Ishikawa (cell line): Measurements from ENCODE around the gene PSD.

ENCODE experiments used
- CEBPB ChIP-seq: IDR thresholded peaks from 2 replicates; pipeline ENCODE4 v1.6.1; 2012
- CREB1 ChIP-seq: IDR thresholded peaks from 2 replicates; pipeline ENCODE4 v1.6.1; 2012; ENCODE audit warnings: low read depth
- EGR1 ChIP-seq: IDR thresholded peaks from 2 replicates; pipeline ENCODE4 v1.6.1; 2012
- EP300 ChIP-seq: IDR thresholded peaks from 2 replicates; pipeline ENCODE4 v1.6.1; 2012; ENCODE audit warnings: borderline replicate concordance
- FOXM1 ChIP-seq: IDR thresholded peaks from 2 replicates; pipeline ENCODE4 v1.6.1; 2012; ENCODE audit warnings: low read depth, borderline replicate concordance
- NFIC ChIP-seq: IDR thresholded peaks from 2 replicates; pipeline ENCODE4 v1.6.1; 2012
- RAD21 ChIP-seq: IDR thresholded peaks from 2 replicates; pipeline ENCODE4 v1.6.1; 2012; ENCODE audit warnings: low read depth
- TAF1 ChIP-seq: IDR thresholded peaks from 2 replicates; pipeline ENCODE4 v1.6.1; 2012; ENCODE audit warnings: low read depth, mild to moderate bottlenecking
- TCF12 ChIP-seq: IDR thresholded peaks from 2 replicates; pipeline ENCODE4 v1.6.1; 2012; ENCODE audit warnings: low read depth
- TEAD4 ChIP-seq: IDR thresholded peaks from 2 replicates; pipeline ENCODE4 v1.6.1; 2012
- YY1 ChIP-seq: IDR thresholded peaks from 2 replicates; pipeline ENCODE4 v1.6.1; 2012; ENCODE audit warnings: low read depth
- ZBTB7A ChIP-seq: IDR thresholded peaks from 2 replicates; pipeline ENCODE4 v1.6.1; 2012; ENCODE audit warnings: low read depth
- TF ChIP-seq, protein P1 (sequence below): IDR thresholded peaks from 2 replicates; pipeline ENCODE4 v1.6.1; 2012
- TF ChIP-seq, protein P2 (sequence below): IDR thresholded peaks from 2 replicates; pipeline ENCODE4 v1.6.1; 2012; ENCODE audit warnings: low read depth, mild to moderate bottlenecking
- TF ChIP-seq, protein P3 (sequence below): IDR thresholded peaks from 2 replicates; pipeline ENCODE4 v1.6.1; 2012

The PSD gene

DNA sequence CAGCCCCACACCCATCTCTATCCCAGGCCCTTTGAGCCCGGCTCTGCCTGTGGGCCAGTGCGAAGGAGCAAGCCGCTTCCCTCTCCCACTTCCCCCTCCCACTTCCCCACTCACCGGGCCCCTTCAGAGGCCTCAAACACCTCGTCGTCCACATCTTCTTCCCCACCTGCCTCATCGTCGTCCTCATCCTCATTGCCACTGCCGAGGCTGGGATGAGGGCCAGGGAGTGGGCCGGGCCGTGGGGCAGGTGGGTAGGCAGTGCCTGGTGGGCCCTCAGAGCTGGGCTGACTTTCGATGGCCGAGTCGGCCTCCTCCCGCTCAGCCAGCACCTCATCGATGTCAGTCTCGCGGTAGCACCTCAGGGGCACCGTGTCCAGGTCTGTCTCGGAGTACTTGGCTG is 3.8 kb downstream of the PSD start:
- TF ChIP-seq, protein P1, sequence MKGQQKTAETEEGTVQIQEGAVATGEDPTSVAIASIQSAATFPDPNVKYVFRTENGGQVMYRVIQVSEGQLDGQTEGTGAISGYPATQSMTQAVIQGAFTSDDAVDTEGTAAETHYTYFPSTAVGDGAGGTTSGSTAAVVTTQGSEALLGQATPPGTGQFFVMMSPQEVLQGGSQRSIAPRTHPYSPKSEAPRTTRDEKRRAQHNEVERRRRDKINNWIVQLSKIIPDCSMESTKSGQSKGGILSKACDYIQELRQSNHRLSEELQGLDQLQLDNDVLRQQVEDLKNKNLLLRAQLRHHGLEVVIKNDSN = no peak
- TF ChIP-seq FOXM1 = no peak
- TF ChIP-seq, protein P2, sequence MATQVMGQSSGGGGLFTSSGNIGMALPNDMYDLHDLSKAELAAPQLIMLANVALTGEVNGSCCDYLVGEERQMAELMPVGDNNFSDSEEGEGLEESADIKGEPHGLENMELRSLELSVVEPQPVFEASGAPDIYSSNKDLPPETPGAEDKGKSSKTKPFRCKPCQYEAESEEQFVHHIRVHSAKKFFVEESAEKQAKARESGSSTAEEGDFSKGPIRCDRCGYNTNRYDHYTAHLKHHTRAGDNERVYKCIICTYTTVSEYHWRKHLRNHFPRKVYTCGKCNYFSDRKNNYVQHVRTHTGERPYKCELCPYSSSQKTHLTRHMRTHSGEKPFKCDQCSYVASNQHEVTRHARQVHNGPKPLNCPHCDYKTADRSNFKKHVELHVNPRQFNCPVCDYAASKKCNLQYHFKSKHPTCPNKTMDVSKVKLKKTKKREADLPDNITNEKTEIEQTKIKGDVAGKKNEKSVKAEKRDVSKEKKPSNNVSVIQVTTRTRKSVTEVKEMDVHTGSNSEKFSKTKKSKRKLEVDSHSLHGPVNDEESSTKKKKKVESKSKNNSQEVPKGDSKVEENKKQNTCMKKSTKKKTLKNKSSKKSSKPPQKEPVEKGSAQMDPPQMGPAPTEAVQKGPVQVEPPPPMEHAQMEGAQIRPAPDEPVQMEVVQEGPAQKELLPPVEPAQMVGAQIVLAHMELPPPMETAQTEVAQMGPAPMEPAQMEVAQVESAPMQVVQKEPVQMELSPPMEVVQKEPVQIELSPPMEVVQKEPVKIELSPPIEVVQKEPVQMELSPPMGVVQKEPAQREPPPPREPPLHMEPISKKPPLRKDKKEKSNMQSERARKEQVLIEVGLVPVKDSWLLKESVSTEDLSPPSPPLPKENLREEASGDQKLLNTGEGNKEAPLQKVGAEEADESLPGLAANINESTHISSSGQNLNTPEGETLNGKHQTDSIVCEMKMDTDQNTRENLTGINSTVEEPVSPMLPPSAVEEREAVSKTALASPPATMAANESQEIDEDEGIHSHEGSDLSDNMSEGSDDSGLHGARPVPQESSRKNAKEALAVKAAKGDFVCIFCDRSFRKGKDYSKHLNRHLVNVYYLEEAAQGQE = no peak
- TF ChIP-seq TEAD4 = no peak
- TF ChIP-seq YY1 = no peak
- TF ChIP-seq, protein P3, sequence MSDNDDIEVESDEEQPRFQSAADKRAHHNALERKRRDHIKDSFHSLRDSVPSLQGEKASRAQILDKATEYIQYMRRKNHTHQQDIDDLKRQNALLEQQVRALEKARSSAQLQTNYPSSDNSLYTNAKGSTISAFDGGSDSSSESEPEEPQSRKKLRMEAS = no peak
- TF ChIP-seq TCF12 = no peak
- no peak for TF ChIP-seq NFIC
- no peak for TF ChIP-seq CREB1
- TF ChIP-seq CEBPB = no peak
- no peak for TF ChIP-seq TAF1
- TF ChIP-seq EGR1 = no peak
- TF ChIP-seq ZBTB7A = no peak
- no peak for TF ChIP-seq RAD21
- TF ChIP-seq EP300 = no peak

DNA sequence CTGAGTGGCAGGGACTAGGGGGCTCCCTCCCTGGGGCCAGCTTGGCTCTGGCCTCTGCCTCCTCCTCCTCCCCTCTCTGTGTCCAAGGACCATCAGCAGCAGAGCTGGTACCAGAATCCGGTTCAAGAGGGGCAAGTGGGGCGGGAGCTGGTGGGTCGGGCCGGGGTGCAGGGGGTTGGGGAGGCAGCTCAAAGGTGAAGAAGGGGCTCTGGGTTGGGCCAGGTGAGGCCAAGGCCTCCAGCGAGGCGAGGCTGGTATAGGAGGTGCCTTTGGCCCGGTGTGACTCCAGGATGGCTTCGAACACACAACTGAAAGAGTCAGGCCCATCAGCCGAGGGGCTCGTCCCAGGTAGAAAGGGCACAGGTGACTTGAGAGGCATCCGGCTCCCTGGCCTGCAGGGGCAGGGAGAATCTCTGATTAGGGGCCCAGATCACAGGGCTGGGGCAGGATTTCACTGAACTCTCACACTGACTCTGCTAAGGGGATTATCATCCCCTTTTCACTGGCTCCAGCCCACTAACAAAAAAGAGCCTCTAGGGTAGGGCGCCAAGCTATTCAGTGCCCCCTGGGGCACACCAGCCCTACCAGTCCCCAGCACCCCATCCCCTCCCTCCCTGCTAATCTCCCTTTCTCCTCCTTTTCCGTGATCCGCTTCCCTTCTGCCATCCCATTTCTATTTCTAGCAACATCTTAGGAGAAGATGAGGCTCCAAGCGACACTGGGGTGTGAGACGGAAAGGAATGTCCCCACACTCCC is 4.6 kb downstream of the PSD start:
- TF ChIP-seq TCF12 (no peak), RAD21 (no peak), NFIC (no peak), EP300 (no peak), ZBTB7A (no peak), TEAD4 (no peak)
- TF ChIP-seq, protein P1 = no peak

DNA sequence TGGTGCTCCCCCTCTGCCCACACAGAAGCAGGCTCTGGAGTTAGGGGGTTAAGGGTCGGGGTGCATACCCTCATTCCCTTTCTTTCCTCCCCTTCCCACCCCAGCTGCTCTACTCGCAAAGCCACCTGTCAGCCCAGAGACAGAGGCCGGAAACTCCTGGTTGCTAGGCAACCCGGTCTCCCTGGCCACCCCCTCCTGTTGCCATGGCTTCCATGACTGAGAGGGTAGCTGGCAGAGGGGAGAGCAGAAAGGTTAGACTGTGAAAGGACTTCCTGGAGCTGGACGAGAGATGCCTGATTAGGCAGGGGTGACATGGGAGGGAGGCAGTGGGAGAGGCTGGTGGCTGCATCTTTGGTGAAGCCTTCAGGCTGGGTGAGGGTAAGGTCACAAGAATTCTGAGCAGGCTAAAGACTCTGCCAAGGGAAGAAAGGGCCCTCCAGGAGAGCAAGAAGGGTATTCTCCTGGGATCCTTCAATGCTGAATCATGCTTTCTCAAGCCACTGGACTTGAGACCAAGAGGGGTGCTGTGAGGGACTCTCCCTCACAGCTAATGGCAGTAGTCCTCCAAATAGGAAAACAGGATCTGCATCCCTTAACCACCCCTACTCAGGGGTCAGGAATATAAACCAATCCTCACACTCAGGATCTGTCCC is 5.4 kb downstream of the PSD start:
- TF ChIP-seq, protein P2 = no peak
- TF ChIP-seq, protein P1 = no peak
- TF ChIP-seq TCF12 (no peak), YY1 (no peak), CEBPB (no peak), FOXM1 (0 out of 2 replicates have a peak, but pooled peaks have one; percentile 21), NFIC (no peak), EGR1 (peak; percentile 38; the same call in 1 of the 2 replicates), TAF1 (no peak), EP300 (no peak), CREB1 (no peak), RAD21 (no peak), ZBTB7A (no peak), TEAD4 (no peak)
- TF ChIP-seq, protein P3 = no peak

DNA sequence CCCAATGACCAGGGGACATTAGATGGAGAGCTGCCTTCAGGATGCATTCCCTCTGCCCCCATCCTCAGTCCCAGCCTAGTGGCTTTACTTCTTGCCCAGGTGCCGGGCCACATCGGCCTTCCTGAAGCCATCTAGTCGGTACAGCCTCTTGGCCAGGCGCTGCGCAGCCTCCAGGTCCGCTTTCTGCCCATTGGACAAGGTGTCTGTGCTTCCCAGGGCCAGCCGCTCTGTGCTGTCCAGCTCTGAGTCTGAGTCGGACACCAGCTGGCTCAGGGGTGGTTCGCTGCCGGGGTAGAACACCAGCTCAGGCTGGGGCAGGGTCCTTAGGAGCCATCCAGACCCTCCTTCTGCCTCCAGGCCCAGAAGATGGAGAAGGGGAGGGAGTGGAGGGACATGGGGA is 6.3 kb downstream of the PSD start:
- TF ChIP-seq, protein P2 = no peak
- TF ChIP-seq TCF12 = no peak
